T-cell (primary cell): ENCODE results near the gene CDC42BPB. TPM values are rescaled to one million over a fixed set of nuclear protein-coding genes. Genes with fewer than 3 reads are reported as not detected.

Experiments used
- ATAC-seq, 4 experiments: fragments of 200-7000 bp in 3 of 4; fragments of 150-1000 bp in 1 of 4; cut with Tn5 transposase; replicated peaks in 1 of 4; 1 replicate in 3 of 4; 2 replicates in 1 of 4; pipeline ENCODE4 v1.10.0; 2021; ENCODE audit warnings: moderate library complexity in 3 of 4, mild to moderate bottlenecking in 2 of 4, moderate number of reproducible peaks in 1 of 4
- CTCF ChIA-PET, 2 donors: fragments of 300-600 bp; sonication (Branson Sonifier 250); formaldehyde crosslinking; loops; one replicate each; lab custom pipeline; 2022; ENCODE audit warnings: antibody characterized with exemption in 2 of 2; lab: Charles Lee
- POLR2A ChIA-PET, 2 donors: fragments of 300-600 bp; sonication (Branson Sonifier 250); formaldehyde crosslinking; loops; one replicate each; lab custom pipeline; 2022; ENCODE audit warnings: antibody characterized with exemption in 2 of 2; lab: Charles Lee
- DNase-seq, 35 experiments: peaks; one replicate each; pipeline versions ENCODE4 v3.0.0 to v3.0.0-alpha.2; 2013 to 2023
- H3K27ac ChIP-seq: one replicate; pipeline ENCODE4 v1.5.1; 2013; ENCODE audit warnings: low read length
- H3K27me3 ChIP-seq, 2 experiments: replicated peaks in 1 of 2; 1 replicate in 1 of 2; 2 replicates in 1 of 2; pipeline versions ENCODE4 v1.6.1 to v1.7.0; 2013; ENCODE audit warnings: low read length in 1 of 2, mixed read lengths in 1 of 2; ENCODE audit not compliant: control insufficient read depth in 2 of 2, insufficient read depth in 2 of 2; ENCODE audit errors: extremely low read depth in 1 of 2
- H3K36me3 ChIP-seq, 2 donors: 1 replicate in 1 of 2; 2 replicates in 1 of 2; pipeline versions ENCODE4 v1.6.1 to v1.7.0; 2013; ENCODE audit warnings: low read length in 1 of 2; ENCODE audit not compliant: control insufficient read depth in 2 of 2, insufficient read depth in 1 of 2; ENCODE audit errors: extremely low read depth in 1 of 2
- H3K4me1 ChIP-seq, 2 experiments: 1 replicate in 1 of 2; 2 replicates in 1 of 2; pipeline versions ENCODE4 v1.6.1 to v1.7.0; 2013; ENCODE audit warnings: low read length in 2 of 2, mixed read lengths in 1 of 2; ENCODE audit not compliant: insufficient read depth in 2 of 2, control insufficient read depth in 1 of 2; ENCODE audit errors: extremely low read depth in 1 of 2
- H3K4me3 ChIP-seq, 2 donors: 1 replicate in 1 of 2; 2 replicates in 1 of 2; pipeline versions ENCODE4 v1.5.1 to v1.7.0; 2013; ENCODE audit warnings: mild to moderate bottlenecking in 2 of 2, low read length in 1 of 2, moderate library complexity in 1 of 2; ENCODE audit not compliant: control insufficient read depth in 1 of 2; ENCODE audit errors: extremely low read depth in 1 of 2
- H3K9me3 ChIP-seq: 2 replicates; pipeline ENCODE4 v1.7.0; 2013
- H3K27ac Mint-ChIP-seq, 2 donors: one replicate each; pipeline ENCODE4 v1.8.0; 2020 to 2021; ENCODE audit warnings: mild to moderate bottlenecking in 2 of 2, mixed read lengths in 2 of 2
- H3K27me3 Mint-ChIP-seq, 2 donors: one replicate each; pipeline ENCODE4 v1.8.0; 2021 to 2022; ENCODE audit warnings: mixed read lengths in 2 of 2
- H3K36me3 Mint-ChIP-seq: one replicate; pipeline ENCODE4 v1.8.0; 2021; ENCODE audit warnings: mixed read lengths
- H3K4me1 Mint-ChIP-seq, 3 donors: one replicate each; pipeline ENCODE4 v1.8.0; 2020 to 2022; ENCODE audit warnings: mixed read lengths in 3 of 3, mild to moderate bottlenecking in 1 of 3
- H3K4me3 Mint-ChIP-seq, 3 donors: one replicate each; pipeline ENCODE4 v1.8.0; 2020 to 2022; ENCODE audit warnings: mild to moderate bottlenecking in 3 of 3, mixed read lengths in 3 of 3, moderate library complexity in 3 of 3
- H3K9me3 Mint-ChIP-seq, 3 donors: one replicate each; pipeline ENCODE4 v1.8.0; 2020 to 2022; ENCODE audit warnings: mixed read lengths in 3 of 3
- WGBS: methylation state at CpG from one replicate; pipeline ENCODE4 v1.1.5; 2013; ENCODE audit warnings: missing lambda C conversion rate; ENCODE audit not compliant: insufficient coverage; 5-methylcytosine and 5-hydroxymethylcytosine counted together
- total RNA-seq, 35 experiments: library from RNA in 6 of 35; stranded (reverse) in 6 of 35; fragments of 120-200 nt in 1 of 35; gene quantifications; one replicate each; pipeline versions ENCODE4 v1.2.1 to v1.2.4 and lab custom pipeline; 2013 to 2026

CDC42BPB gene
- total RNA-seq, 5 donors from 2014 or later (not counting 1 experiment from before 2014, with no cell fraction given) = 5.3 to 17.5 (median 11.2) TPM

DNA sequence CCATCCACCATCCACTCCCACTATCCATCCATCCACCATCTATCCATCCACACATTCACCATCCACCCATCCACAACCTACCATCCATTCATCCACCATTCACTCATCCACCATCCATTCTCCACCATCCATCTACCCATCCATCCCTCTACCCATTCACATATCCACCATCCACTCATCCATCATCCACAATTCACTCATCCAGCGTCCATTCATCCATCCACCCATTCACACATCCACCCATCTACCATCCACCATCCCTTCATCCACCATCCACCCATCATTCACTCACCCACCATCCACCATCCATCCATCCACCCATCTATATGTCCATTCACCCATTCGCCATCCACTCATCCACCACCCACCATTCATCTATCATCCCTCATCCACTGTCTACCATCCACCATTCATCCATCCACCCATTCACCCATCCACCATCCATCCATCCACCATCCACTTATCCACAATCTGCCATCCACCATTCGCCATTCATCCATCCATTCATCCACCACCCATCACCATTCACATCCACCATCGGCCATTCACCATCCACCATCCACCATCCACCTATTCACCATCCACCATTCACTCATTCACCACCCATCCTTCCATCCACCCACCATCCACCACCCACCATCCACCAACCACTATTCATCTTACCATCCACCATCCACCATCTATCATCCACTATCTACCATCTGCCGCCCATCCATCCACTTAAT is 136.9 kb downstream of the CDC42BPB start:
- WGBS = 93% methylated on average over 5 of the region's 5 CpGs
- peaks cover 11 to 16% (median 14%) of the 10 kb centered on the region in 3 donors for H3K4me1 Mint-ChIP-seq
- Histone ChIP-seq H3K4me3 (no peak overlapping the region), H3K4me1 (peaks cover 0 to 37% of the 10 kb centered on the region in 2 experiments), H3K36me3 (no peaks in the 10 kb centered on the region), H3K27me3 (peaks cover 2 to 33% of the 10 kb centered on the region in 2 experiments), H3K9me3 (no peaks in the 10 kb centered on the region), H3K27ac (no peak overlapping the region)
- DNase-seq (no peak), ATAC-seq (no peak)
- ChIA-PET CTCF (no interaction called here), POLR2A (no interaction called here)
- no peak overlapping the region for H3K4me3 Mint-ChIP-seq
- peaks cover 0 to 6% of the 10 kb centered on the region in 2 donors for H3K27me3 Mint-ChIP-seq
- H3K36me3 Mint-ChIP-seq = no peaks in the 10 kb centered on the region
- H3K9me3 Mint-ChIP-seq = no peaks in the 10 kb centered on the region
- H3K27ac Mint-ChIP-seq = no peak overlapping the region

DNA sequence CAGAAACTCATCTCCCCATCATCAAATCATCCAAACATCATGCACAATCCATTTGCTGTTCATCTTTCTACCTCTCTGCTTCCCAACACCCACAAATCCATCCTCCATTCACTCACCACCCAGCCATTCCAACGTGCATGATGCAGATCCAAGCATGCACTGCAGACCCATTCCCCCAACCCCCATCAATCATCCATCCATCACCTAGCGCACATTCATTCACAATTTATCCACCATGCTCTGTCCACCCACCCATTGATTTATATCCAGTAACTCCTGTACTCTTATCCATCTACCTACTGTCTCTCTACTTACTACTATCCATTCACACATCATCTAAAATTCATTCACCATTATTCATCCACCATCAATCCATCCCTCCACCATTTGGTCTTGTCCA is 138.9 kb downstream of the CDC42BPB start:
- H3K27ac Mint-ChIP-seq = no peak overlapping the region
- DNase-seq = no peak
- 61% methylated on average over 2 of the region's 2 CpGs for WGBS
- H3K27me3 Mint-ChIP-seq = no peaks in the 10 kb centered on the region
- ATAC-seq = no peak
- H3K9me3 ChIP-seq = no peaks in the 10 kb centered on the region
- H3K9me3 Mint-ChIP-seq = no peaks in the 10 kb centered on the region
- H3K36me3 ChIP-seq = peaks cover 0 to 2% of the 10 kb centered on the region in 2 donors
- CTCF ChIA-PET = interaction anchor here in 1 of 2 donors (1.7 kb wide), 1 partner anchor 224 kb away, joined by 8 read pairs; no protein-coding TSS in a partner anchor
- no peak overlapping the region for H3K27ac ChIP-seq
- H3K4me1 Mint-ChIP-seq = peaks cover 3 to 8% (median 5%) of the 10 kb centered on the region in 3 donors
- H3K4me3 ChIP-seq = no peak overlapping the region
- peaks cover 2 to 13% of the 10 kb centered on the region in 2 experiments for H3K27me3 ChIP-seq
- POLR2A ChIA-PET = interaction anchor here in 1 of 2 donors (0.5 kb wide), 1 partner anchor 233 kb away, joined by 3 read pairs; no protein-coding TSS in a partner anchor
- peaks cover 0 to 21% of the 10 kb centered on the region in 2 experiments for H3K4me1 ChIP-seq
- no peak overlapping the region for H3K4me3 Mint-ChIP-seq
- no peaks in the 10 kb centered on the region for H3K36me3 Mint-ChIP-seq

DNA sequence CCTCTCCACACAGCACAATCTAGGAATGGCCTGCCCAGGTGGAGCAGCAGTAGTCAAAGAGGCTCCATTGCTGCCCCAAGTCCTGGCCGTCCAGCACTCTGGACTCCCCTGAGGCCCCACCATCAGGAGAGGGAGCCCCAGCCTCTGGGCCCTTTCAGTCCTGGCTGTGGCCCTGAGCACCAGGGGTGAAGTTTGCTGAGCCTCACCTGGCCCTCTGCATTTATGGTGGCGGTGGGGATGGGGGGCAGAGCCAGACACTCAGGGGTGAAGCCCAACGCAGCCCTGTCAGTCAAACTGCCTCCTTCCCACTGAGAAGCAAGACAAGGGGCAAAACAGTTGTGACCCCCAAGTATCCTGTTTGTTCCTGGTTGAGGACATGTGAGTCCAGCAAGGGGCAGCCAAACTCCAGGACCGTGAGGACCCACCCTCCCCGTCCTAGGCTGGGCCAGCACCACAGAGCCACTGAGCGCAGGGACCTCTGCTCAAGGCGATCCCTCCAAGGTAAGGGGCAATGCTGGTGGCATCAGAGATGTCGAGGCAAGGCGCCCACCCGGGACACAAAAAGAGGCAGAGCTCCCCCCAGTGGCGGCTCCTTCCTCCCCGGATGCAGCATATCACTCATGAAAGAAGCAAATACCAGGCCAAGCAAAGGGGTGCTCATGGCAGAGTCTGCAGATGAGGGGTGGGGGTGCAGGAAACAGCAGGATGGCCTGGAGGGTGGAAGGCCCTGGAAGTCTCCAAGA is 139.7 kb downstream of the CDC42BPB start:
- Mint-ChIP-seq H3K27me3 (no peaks in the 10 kb centered on the region), H3K4me3 (no peak overlapping the region), H3K36me3 (no peaks in the 10 kb centered on the region), H3K9me3 (no peaks in the 10 kb centered on the region), H3K27ac (peak overlapping the region in 1 of 2 donors; percentile 63), H3K4me1 (peaks cover 0 to 5% (median 0%) of the 10 kb centered on the region in 3 donors)
- peak overlapping the region; percentile 18 for H3K27ac ChIP-seq
- H3K9me3 ChIP-seq = no peaks in the 10 kb centered on the region
- DNase-seq = peak in 33 of 35 experiments; percentile 22 to 70 (median 55)
- H3K27me3 ChIP-seq = peaks cover 2 to 5% of the 10 kb centered on the region in 2 experiments
- no peak overlapping the region for H3K4me3 ChIP-seq
- ChIA-PET POLR2A (no interaction called here), CTCF (interaction anchor here in 1 of 2 donors (1.7 kb wide), 1 partner anchor 223 kb away, joined by 8 read pairs; no protein-coding TSS in a partner anchor)
- peaks cover 0 to 13% of the 10 kb centered on the region in 2 experiments for H3K4me1 ChIP-seq
- peak; percentile 22 to 59 (median 45) for ATAC-seq
- 68% methylated on average over 6 of the region's 12 CpGs for whole genome bisulfite sequencing
- H3K36me3 ChIP-seq = peaks cover 0 to 5% of the 10 kb centered on the region in 2 donors

DNA sequence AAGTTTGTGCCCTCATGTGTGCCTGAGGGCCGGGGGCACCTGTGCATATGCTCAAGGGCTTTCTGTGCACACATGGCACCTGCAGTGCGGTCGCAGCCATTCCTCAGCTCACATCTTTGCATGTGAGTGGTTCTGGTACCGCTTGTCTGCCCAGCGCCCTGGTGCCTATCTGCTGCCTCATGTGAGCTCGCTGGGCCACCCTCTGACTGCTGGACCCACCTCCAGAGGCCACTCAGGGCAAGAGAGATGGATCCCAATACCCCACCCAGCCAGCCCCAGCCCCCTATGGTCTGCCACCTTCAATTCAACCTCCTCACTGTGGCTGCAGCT is 140.3 kb downstream of the CDC42BPB start:
- CTCF ChIA-PET = interaction anchor here in 1 of 2 donors (1.7 kb wide), 1 partner anchor 223 kb away, joined by 8 read pairs; no protein-coding TSS in a partner anchor
- Mint-ChIP-seq H3K4me3 (no peak overlapping the region), H3K27ac (peak overlapping the region in 1 of 2 donors; percentile 63), H3K4me1 (peaks cover 0 to 5% (median 0%) of the 10 kb centered on the region in 3 donors), H3K27me3 (no peaks in the 10 kb centered on the region), H3K36me3 (no peaks in the 10 kb centered on the region), H3K9me3 (no peaks in the 10 kb centered on the region)
- no peak overlapping the region for H3K4me3 ChIP-seq
- POLR2A ChIA-PET = no interaction called here
- no peak for DNase-seq
- WGBS = 91% methylated on average over 6 of the region's 6 CpGs
- no peak overlapping the region for H3K27ac ChIP-seq
- ATAC-seq = no peak
- peaks cover 0 to 5% of the 10 kb centered on the region in 2 donors for H3K36me3 ChIP-seq
- H3K9me3 ChIP-seq = no peaks in the 10 kb centered on the region
- H3K4me1 ChIP-seq = peaks cover 0 to 11% of the 10 kb centered on the region in 2 experiments
- H3K27me3 ChIP-seq = no peaks in the 10 kb centered on the region

DNA sequence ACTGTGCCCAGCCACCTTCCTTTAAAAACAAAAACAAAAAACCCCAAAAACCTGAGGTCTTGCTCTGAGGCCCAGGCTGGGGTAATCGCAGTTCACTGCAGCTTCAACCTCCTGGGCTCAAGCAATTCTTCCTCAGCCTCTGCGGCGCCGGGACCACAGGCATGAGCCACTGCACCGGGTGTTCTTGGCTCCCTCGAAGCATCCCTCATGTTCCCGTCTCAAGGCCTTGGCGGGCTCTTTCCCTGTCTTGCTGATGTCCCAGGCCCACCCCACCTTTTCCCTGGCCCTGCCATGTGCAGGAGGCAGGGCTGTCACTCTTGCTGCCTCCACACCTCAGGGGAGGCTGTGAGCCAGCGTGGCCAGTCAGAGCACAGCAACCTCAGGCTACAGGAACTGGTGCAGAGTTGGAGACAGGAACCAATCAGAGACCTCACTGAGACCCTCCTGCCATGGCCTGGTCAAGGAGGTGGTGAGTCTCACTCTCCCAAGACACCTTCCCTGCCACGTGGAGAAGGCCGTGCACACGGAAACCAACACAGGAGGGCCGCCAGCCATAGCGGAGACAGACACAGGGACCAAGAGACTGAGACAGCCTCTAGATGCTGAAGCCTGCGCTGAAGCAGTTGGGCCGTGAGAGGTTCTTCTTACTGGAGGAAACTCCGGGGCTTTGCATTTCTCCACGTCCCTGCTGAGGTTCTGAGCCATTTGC is 140.8 kb downstream of the CDC42BPB start:
- Histone ChIP-seq H3K36me3 (peaks cover 1 to 8% of the 10 kb centered on the region in 2 donors), H3K27me3 (no peaks in the 10 kb centered on the region), H3K9me3 (no peaks in the 10 kb centered on the region), H3K4me3 (no peak overlapping the region), H3K27ac (no peak overlapping the region), H3K4me1 (peaks cover 0 to 11% of the 10 kb centered on the region in 2 experiments)
- Mint-ChIP-seq H3K36me3 (no peaks in the 10 kb centered on the region), H3K4me1 (peaks cover 0 to 5% (median 0%) of the 10 kb centered on the region in 3 donors), H3K27me3 (no peaks in the 10 kb centered on the region), H3K27ac (no peak overlapping the region), H3K9me3 (no peaks in the 10 kb centered on the region), H3K4me3 (no peak overlapping the region)
- ChIA-PET CTCF (interaction anchor here in 1 of 2 donors (1.7 kb wide), 1 partner anchor 222 kb away, joined by 8 read pairs; no protein-coding TSS in a partner anchor), POLR2A (no interaction called here)
- ATAC-seq = no peak
- no peak for DNase-seq
- WGBS = 82% methylated on average over 17 of the region's 18 CpGs
